ENCODE measurements around the gene MAD2L2.

Gene MAD2L2

GRCh38 chr1:11634365-11635192 lies 46.4 kb downstream of the MAD2L2 start:
- H3K27me3 ChIP-seq (replicated peaks; ENCODE audit: insufficient read depth, low read length) = peaks cover 90% of the 10 kb centered on the region
- no peaks in the 10 kb centered on the region for H3K36me3 ChIP-seq (replicated peaks; ENCODE audit: insufficient read depth, low read length)
- H2AFZ ChIP-seq (ENCODE audit: low read length) = no peak overlapping the region
- H3K4me2 ChIP-seq (ENCODE audit: low read depth, low read length) = no peak overlapping the region
- no peaks in the 10 kb centered on the region for H3K79me2 ChIP-seq (ENCODE audit: low read length)
- no peak overlapping the region for H3K27ac ChIP-seq (ENCODE audit: low read length)
- no peaks in the 10 kb centered on the region for H3K4me1 ChIP-seq (ENCODE audit: low read length)
- H4K20me1 ChIP-seq (ENCODE audit: insufficient read depth, low read length) = no peaks in the 10 kb centered on the region
- H3K4me3 ChIP-seq (ENCODE audit: low read length) = no peak overlapping the region
- H3K9me2 ChIP-seq (replicated peaks; ENCODE audit: insufficient read depth, low read length) = no peaks in the 10 kb centered on the region
- no peak overlapping the region for H3K9ac ChIP-seq (ENCODE audit: low read length)
- no peaks in the 10 kb centered on the region for H3F3A ChIP-seq (ENCODE audit: insufficient read depth, low read length)
- TF ChIP-seq CTCF (IDR thresholded peaks at IDR 0.05; ENCODE audit: low read length) = no peak
- TF ChIP-seq EZH2phosphoT487 (IDR thresholded peaks at IDR 0.05; ENCODE audit: low read length) = no peak
- no peak for TF ChIP-seq EZH2 (optimal IDR thresholded peaks at IDR 0.05; ENCODE audit: low read depth, low read length)
- no peak for DNase-seq
- no peaks in the 10 kb centered on the region for H3K9me3 ChIP-seq (replicated peaks; ENCODE audit: insufficient read depth, low read length)

- Histone ChIP-seq H3K4me1 (ENCODE audit: low read length) (no peaks in the 10 kb centered on the region), H3K27ac (ENCODE audit: low read length) (no peak overlapping the region), H4K20me1 (ENCODE audit: insufficient read depth, low read length) (no peaks in the 10 kb centered on the region), H3K9me2 (replicated peaks; ENCODE audit: insufficient read depth, low read length) (no peaks in the 10 kb centered on the region), H3K9me3 (replicated peaks; ENCODE audit: insufficient read depth, low read length) (no peaks in the 10 kb centered on the region), H3F3A (ENCODE audit: insufficient read depth, low read length) (no peaks in the 10 kb centered on the region), H3K36me3 (replicated peaks; ENCODE audit: insufficient read depth, low read length) (no peaks in the 10 kb centered on the region), H2AFZ (ENCODE audit: low read length) (no peak overlapping the region), H3K4me2 (ENCODE audit: low read depth, low read length) (no peak overlapping the region), H3K9ac (ENCODE audit: low read length) (no peak overlapping the region), H3K4me3 (ENCODE audit: low read length) (no peak overlapping the region), H3K27me3 (replicated peaks; ENCODE audit: insufficient read depth, low read length) (peaks cover 89% of the 10 kb centered on the region), H3K79me2 (ENCODE audit: low read length) (no peaks in the 10 kb centered on the region)
- no peak for DNase-seq
- TF ChIP-seq EZH2 (optimal IDR thresholded peaks at IDR 0.05; ENCODE audit: low read depth, low read length) (no peak), EZH2phosphoT487 (IDR thresholded peaks at IDR 0.05; ENCODE audit: low read length) (no peak), CTCF (IDR thresholded peaks at IDR 0.05; ENCODE audit: low read length) (no peak)
Observed at GRCh38 chr1:11629184-11630016, 51.5 kb downstream of the MAD2L2 start.

- Histone ChIP-seq H3K27ac (ENCODE audit: low read length) (no peak overlapping the region), H3F3A (ENCODE audit: insufficient read depth, low read length) (no peaks in the 10 kb centered on the region), H3K4me3 (ENCODE audit: low read length) (no peak overlapping the region), H3K9me3 (replicated peaks; ENCODE audit: insufficient read depth, low read length) (no peaks in the 10 kb centered on the region), H3K9ac (ENCODE audit: low read length) (no peak overlapping the region), H3K9me2 (replicated peaks; ENCODE audit: insufficient read depth, low read length) (no peaks in the 10 kb centered on the region), H3K27me3 (replicated peaks; ENCODE audit: insufficient read depth, low read length) (peaks cover 89% of the 10 kb centered on the region), H3K36me3 (replicated peaks; ENCODE audit: insufficient read depth, low read length) (no peaks in the 10 kb centered on the region), H2AFZ (ENCODE audit: low read length) (no peak overlapping the region), H3K79me2 (ENCODE audit: low read length) (no peaks in the 10 kb centered on the region), H3K4me1 (ENCODE audit: low read length) (no peaks in the 10 kb centered on the region), H4K20me1 (ENCODE audit: insufficient read depth, low read length) (no peaks in the 10 kb centered on the region), H3K4me2 (ENCODE audit: low read depth, low read length) (no peak overlapping the region)
- TF ChIP-seq EZH2phosphoT487 (IDR thresholded peaks at IDR 0.05; ENCODE audit: low read length) = no peak
- TF ChIP-seq EZH2 (optimal IDR thresholded peaks at IDR 0.05; ENCODE audit: low read depth, low read length) = no peak
- TF ChIP-seq CTCF (IDR thresholded peaks at IDR 0.05; ENCODE audit: low read length) = no peak
- no peak for DNase-seq
Observed at GRCh38 chr1:11628767-11629166, 52.2 kb downstream of the MAD2L2 start.

Measured in MM.1S (cell line).